ENCODE data around the gene BTBD9. TPM values are rescaled to one million over a fixed set of nuclear protein-coding genes. Genes with fewer than 3 reads are reported as not detected.

BTBD9 gene
- total RNA-seq, 1 donor, result 25.3 TPM

DNA sequence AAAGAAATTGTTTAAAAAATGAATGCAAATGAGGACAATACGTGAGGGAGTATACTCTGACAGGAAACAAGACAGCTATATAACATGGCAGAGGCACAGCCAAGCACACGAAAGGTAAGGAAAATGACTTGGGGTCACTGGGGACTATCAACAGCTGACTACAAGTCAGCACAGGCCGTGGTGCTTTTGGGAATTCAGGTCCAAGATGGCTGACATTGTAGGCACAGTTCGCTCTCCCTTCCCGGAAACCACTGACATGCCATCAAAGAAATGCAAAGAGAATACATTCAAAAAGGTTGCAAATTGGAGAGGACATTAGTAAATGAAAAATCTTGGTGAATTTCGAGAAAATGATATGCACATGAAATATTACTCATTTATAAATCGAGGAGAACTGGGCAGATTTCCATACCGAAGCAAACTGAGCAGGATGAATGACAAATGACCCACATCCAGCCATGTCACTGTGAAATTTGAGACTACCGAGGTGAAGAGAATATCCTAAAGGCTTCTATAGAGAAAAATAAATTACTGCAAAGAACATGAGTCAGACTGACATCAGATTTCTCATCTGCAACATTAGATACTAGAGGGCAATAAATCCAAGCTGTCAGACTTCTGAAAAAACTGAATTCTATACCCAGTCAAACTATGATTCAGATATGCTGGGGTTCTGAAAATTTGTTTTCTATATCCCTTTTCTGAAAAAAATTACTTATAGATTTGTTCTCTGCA, 391.1 kb downstream of the BTBD9 start:
- Histone ChIP-seq H3K27me3 (ENCODE audit: insufficient read depth, low read length) (no peaks in the 10 kb centered on the region), H4K20me1 (ENCODE audit: insufficient read depth, low read length) (no peaks in the 10 kb centered on the region), H3K4me1 (ENCODE audit: insufficient read depth, low read length) (no peaks in the 10 kb centered on the region), H2AFZ (ENCODE audit: low read length) (no peak overlapping the region), H3K4me2 (ENCODE audit: insufficient read depth, low read length) (no peak overlapping the region), H3K27ac (ENCODE audit: low read depth, low read length) (no peak overlapping the region), H3K36me3 (ENCODE audit: insufficient read depth, low read length) (no peaks in the 10 kb centered on the region), H3K79me2 (ENCODE audit: insufficient read depth, low read length) (no peaks in the 10 kb centered on the region), H3K9me3 (ENCODE audit: low read depth, low read length) (no peaks in the 10 kb centered on the region), H3K4me3 (ENCODE audit: insufficient read depth, low read length) (no peak overlapping the region)
- no peak for DNase-seq (ENCODE audit: insufficient read length, low spot score, missing footprints)
- no peak for TF ChIP-seq CTCF (IDR thresholded peaks at IDR 0.05; ENCODE audit: extremely low read depth, low read depth, low read length)

GRCh38 chr6:38245295-38245694, 394.4 kb downstream of the BTBD9 start:
- no peak overlapping the region for H2AFZ ChIP-seq (ENCODE audit: low read length)
- peaks cover under 1% of the 10 kb centered on the region for H3K4me1 ChIP-seq (ENCODE audit: insufficient read depth, low read length)
- H3K27me3 ChIP-seq (ENCODE audit: insufficient read depth, low read length), result no peaks in the 10 kb centered on the region
- H4K20me1 ChIP-seq (ENCODE audit: insufficient read depth, low read length), result no peaks in the 10 kb centered on the region
- H3K27ac ChIP-seq (ENCODE audit: low read depth, low read length), result no peak overlapping the region
- H3K9me3 ChIP-seq (ENCODE audit: low read depth, low read length), result no peaks in the 10 kb centered on the region
- no peaks in the 10 kb centered on the region for H3K36me3 ChIP-seq (ENCODE audit: insufficient read depth, low read length)
- no peaks in the 10 kb centered on the region for H3K79me2 ChIP-seq (ENCODE audit: insufficient read depth, low read length)
- TF ChIP-seq CTCF (IDR thresholded peaks at IDR 0.05; ENCODE audit: extremely low read depth, low read depth, low read length), result no peak
- no peak overlapping the region for H3K4me3 ChIP-seq (ENCODE audit: insufficient read depth, low read length)
- DNase-seq (ENCODE audit: insufficient read length, low spot score, missing footprints), result no peak
- no peak overlapping the region for H3K4me2 ChIP-seq (ENCODE audit: insufficient read depth, low read length)

GRCh38 chr6:38244869-38245268, 394.9 kb downstream of the BTBD9 start:
- H3K9me3 ChIP-seq (ENCODE audit: low read depth, low read length), result no peaks in the 10 kb centered on the region
- H3K27ac ChIP-seq (ENCODE audit: low read depth, low read length), result no peak overlapping the region
- no peaks in the 10 kb centered on the region for H3K27me3 ChIP-seq (ENCODE audit: insufficient read depth, low read length)
- H2AFZ ChIP-seq (ENCODE audit: low read length), result no peak overlapping the region
- no peaks in the 10 kb centered on the region for H3K36me3 ChIP-seq (ENCODE audit: insufficient read depth, low read length)
- peaks cover 5% of the 10 kb centered on the region for H3K4me1 ChIP-seq (ENCODE audit: insufficient read depth, low read length)
- no peak overlapping the region for H3K4me3 ChIP-seq (ENCODE audit: insufficient read depth, low read length)
- no peak for DNase-seq (ENCODE audit: insufficient read length, low spot score, missing footprints)
- no peak overlapping the region for H3K4me2 ChIP-seq (ENCODE audit: insufficient read depth, low read length)
- H4K20me1 ChIP-seq (ENCODE audit: insufficient read depth, low read length), result no peaks in the 10 kb centered on the region
- no peak for TF ChIP-seq CTCF (IDR thresholded peaks at IDR 0.05; ENCODE audit: extremely low read depth, low read depth, low read length)
- H3K79me2 ChIP-seq (ENCODE audit: insufficient read depth, low read length), result no peaks in the 10 kb centered on the region

GRCh38 chr6:38241200-38241871, 398.4 kb downstream of the BTBD9 start:
- H4K20me1 ChIP-seq (ENCODE audit: insufficient read depth, low read length), result no peaks in the 10 kb centered on the region
- H3K4me3 ChIP-seq (ENCODE audit: insufficient read depth, low read length), result no peak overlapping the region
- H3K27ac ChIP-seq (ENCODE audit: low read depth, low read length), result no peak overlapping the region
- no peak for TF ChIP-seq CTCF (IDR thresholded peaks at IDR 0.05; ENCODE audit: extremely low read depth, low read depth, low read length)
- no peak overlapping the region for H3K4me2 ChIP-seq (ENCODE audit: insufficient read depth, low read length)
- H3K36me3 ChIP-seq (ENCODE audit: insufficient read depth, low read length), result no peaks in the 10 kb centered on the region
- no peaks in the 10 kb centered on the region for H3K27me3 ChIP-seq (ENCODE audit: insufficient read depth, low read length)
- peaks cover 7% of the 10 kb centered on the region for H3K4me1 ChIP-seq (ENCODE audit: insufficient read depth, low read length)
- no peaks in the 10 kb centered on the region for H3K79me2 ChIP-seq (ENCODE audit: insufficient read depth, low read length)
- H3K9me3 ChIP-seq (ENCODE audit: low read depth, low read length), result no peaks in the 10 kb centered on the region
- DNase-seq (ENCODE audit: insufficient read length, low spot score, missing footprints), result no peak
- H2AFZ ChIP-seq (ENCODE audit: low read length), result no peak overlapping the region

Data from osteoblast (primary cell).